GM03348 (cell line): ENCODE measurements around the gene SGSM1.
A peak's percentile ranks its signal among the peaks of the same experiment; 100 is the strongest.
"Not testable (repeated sequence)": the region's sequence is repeated elsewhere in the genome, so short reads cannot be mapped to it uniquely, and the experiment has no call there.

Experiments
- DNase-seq: peaks from one replicate; pipeline ENCODE4 v3.0.0; 2012; ENCODE audit warnings: low spot score

Gene SGSM1

DNA sequence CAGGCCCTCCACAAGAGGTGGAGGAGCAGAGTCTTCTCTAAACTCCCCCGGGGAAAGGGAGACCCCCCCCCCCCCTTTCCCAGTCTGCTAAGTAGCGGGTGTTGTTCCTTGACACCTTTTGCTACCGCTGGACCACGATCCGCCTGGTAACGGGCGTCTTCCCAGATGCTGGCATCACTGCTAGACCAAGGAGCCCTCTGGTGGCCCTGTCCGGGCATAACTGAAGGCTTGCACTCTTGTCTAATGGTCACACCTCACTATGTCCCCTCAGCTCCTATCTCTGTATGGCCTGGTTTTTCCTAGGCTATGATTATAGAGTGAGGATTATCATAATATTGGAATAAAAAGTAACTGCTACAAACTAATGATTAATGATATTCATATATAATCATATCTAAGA lies 31.5 kb downstream of the SGSM1 start:
- not testable (repeated sequence) for DNase-seq

GRCh38 chr22:24841261-24841660 lies 35.2 kb downstream of the SGSM1 start:
- no peak for DNase-seq

- DNase-seq: no peak
Observed at GRCh38 chr22:24843048-24843447, 37.0 kb downstream of the SGSM1 start.

DNA sequence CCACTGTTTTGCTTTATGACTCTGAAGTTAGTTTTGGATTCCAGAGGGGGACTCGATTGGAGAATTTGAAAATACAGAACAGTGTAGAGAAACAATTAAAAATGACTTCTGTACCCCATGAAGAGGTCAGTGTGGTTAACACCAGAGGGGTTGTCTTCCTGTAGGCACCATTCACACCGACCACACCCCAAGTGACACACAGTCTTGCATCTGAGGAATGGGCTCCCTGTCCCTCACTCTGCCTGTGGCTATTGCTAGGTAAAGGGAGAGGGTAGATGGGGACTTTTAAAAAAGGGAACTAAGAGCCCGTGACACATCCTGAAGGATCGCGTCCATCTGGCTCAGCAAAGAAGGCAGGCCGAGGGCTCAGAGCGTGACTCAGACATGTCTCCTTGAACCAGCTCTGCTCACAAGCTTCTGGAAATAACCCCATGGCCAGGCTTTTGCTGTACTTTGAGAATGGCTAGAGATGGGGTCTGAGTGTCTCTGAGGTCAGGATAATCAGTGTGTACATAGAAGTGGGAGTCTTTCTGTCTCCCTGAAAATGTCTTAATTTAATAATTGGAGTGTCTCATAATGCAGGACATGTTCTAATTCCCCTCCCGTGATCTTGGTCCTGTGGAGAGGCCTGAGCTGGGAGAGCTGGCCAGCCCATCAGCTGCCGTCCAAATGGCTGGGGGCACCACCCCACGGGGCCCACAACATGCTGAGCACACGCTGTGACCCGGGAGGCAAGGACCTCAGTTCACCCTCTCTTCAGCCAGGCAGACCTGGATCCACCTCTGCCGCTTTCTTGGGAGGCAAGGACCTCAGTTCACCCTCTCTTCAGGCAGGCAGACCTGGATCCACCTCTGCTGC lies 39.3 kb downstream of the SGSM1 start:
- no peak for DNase-seq

DNA sequence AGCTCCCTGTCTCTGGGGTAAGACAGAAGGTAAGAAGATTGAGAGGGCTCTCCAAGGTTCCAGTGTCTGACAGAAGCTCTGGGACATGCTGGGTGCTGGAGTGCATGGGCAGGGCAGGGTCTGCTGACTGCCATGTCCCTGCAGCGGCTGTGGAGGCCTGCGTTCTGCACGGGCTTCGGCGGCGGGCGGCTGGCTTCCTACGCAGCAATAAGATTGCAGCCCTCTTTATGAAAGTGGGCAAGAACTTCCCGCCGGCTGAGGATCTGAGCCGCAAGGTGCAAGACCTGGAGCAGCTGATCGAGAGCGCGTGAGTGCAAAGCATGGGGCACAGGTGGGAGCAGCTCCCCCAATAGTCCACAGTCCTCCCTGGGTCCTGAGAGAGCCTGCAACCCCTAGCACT lies 41.5 kb downstream of the SGSM1 start:
- DNase-seq: no peak

DNA sequence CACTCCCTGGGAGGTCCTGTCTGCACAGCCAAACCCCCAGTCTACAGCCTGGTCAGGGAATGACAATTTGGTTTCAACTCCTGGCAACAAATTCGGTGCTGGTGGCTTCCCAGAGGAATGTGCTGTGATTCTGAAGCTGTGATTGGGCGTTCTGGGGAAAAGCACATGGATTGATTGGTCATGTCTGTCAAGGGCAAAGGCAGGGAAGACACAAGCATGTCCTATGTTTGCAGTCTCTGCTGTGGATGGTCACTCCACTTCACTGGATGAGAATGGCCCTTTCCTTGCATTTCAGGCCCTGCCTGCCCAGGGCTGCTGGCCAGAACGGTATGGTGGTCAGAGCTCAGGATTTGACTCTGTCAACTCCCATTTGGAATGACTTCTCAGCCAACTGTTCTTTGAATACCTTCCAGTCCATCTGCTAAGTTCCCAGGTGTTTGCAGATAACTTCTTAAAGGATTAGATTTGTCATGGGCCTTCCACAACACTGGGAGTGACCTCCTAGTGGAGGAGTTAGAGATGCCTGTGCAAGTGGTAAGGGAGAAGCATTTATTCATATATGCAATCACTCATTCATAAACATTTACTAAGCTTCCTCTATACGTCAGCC lies 42.7 kb downstream of the SGSM1 start:
- no peak for DNase-seq

- no peak for DNase-seq
Observed at GRCh38 chr22:24855794-24856193, 49.8 kb downstream of the SGSM1 start.

GRCh38 chr22:24857576-24857975 lies 51.6 kb downstream of the SGSM1 start:
- no peak for DNase-seq

DNA sequence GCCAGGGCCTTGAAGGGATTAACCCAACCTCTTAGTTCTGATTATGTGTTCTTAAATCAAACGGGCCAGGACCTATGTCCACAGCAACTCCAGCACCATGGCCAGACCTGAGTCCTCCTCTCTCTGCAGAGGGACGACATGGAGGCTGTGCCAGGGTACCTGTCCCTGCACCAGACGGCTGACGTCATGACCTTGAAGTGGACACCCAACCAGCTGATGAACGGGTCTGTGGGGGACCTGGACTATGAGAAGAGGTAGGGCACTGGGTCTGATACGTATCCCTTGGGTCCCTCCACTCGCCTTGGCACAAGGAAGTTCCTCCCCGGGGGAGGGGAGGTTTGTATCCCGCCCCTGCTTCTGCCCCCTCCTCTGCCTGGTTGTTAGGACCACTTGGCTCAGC lies 53.6 kb downstream of the SGSM1 start:
- no peak for DNase-seq

DNA sequence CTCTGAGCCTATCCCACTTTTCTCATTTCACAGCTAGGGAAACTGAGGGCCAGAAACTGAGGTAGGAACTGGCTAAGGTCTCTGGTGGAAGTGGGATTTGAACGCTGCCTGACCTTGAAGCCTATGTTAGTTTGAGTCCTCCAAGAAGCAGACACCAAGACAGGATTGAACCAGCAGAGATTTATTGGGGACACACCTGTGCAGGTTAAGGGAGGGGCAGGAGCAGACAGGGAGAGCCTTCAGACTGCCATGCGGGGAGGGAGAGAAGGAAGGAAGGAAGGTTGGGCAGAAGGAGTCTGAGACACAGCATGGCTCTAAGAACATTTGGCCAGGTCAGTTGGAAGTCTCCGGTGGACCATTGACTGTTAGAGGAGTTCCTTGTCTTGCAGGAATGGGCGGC lies 59.5 kb downstream of the SGSM1 start:
- DNase-seq: no peak

- no peak for DNase-seq
Observed at GRCh38 chr22:24867323-24868022, 61.5 kb downstream of the SGSM1 start.

DNA sequence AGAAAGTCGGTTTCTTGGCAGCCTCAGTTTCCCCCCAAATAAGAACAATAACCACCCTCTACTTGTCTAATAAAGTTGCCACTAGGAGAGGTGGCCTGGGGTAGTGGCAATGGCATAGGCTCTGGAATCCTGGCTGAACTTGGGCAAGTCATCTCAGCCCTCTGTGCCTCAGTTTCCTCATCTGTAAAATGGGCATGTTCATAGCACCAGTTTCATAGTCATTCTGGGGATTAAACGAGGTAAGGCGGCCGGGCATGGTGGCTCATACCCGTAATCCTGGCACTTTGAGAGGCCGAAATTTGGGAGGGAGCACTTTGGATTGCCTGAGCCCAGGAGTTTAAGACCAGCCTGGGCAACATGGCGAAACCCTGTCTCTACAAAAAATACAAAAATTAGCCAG lies 63.0 kb downstream of the SGSM1 start:
- DNase-seq: no peak

GRCh38 chr22:24871611-24872205 lies 65.7 kb downstream of the SGSM1 start:
- no peak for DNase-seq

GRCh38 chr22:24873226-24873625 lies 67.2 kb downstream of the SGSM1 start:
- DNase-seq: no peak

- no peak for DNase-seq
Observed at GRCh38 chr22:24875862-24876506, 70.0 kb downstream of the SGSM1 start.

- no peak for DNase-seq
Observed at GRCh38 chr22:24876700-24877099, 70.7 kb downstream of the SGSM1 start.

DNA sequence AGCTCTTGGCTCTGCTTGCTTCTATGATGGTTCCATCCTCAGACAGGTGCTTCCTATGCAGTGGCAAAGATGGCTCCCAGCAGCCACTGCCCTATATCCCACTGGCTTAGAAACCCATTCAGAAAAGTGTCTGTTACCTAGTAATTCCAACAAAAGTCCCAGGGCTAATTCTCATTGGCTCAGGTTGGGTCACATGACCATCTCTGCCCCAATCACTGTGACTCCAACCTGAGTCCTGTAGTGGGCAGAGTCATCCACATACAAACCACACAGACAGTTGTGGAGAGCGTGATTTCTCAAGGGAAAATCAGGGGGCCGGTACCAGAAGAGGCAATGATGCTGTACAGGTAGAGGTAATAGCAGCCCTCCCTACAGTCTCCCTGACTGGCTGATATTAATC lies 73.0 kb downstream of the SGSM1 start:
- no peak for DNase-seq

- no peak for DNase-seq
Observed at GRCh38 chr22:24883432-24883831, 77.4 kb downstream of the SGSM1 start.

DNA sequence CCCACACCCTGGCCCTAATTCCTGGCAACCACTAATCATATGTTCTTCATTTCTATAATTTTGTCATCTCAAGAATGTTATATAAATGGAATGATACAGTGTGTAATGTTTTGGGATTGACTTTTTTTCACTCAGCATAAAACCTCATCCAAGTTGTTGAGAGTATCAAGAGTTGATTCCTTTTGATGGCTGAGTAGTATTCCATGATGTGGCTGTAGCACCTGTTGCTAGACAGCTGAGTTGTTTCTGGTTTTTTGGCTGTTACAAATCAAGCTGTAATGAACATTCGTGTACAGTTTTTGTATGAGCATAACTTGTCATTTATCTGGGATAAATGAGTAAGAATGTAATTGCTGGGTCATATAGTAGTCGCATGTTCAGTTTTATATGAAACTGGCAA lies 81.2 kb downstream of the SGSM1 start:
- no peak for DNase-seq

DNA sequence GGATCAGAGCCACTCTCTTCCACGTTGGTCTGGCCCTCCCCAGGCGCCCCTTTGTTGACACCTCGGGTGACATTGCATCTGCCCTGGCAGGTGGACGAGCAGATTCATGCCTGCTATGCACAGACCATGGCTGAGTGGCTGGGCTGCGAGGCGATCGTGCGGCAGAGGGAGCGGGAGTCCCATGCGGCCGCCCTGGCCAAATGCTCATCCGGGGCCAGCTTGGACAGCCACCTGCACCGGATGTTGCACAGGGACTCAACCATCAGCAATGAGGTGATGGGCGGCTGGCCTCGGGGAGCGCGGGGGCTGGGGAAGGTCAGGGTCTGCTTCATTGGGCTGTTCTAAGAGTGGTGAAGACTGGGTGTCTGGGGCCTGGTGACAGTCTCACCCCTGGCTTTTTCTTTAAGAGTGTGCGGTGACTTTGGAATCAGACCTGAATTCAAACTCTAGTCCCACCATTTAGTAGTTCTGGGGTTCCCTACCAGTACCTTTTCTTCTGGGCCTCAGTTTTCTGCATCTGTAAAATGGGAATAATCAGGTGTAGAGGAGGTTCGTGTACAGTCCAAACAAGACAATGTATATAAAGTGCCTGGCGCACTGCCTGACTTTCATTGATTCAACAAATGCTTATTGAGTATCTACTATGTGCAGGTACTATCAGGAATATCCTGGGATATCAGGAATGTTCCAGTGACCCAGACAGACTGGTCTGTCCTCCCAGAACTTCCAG lies 87.5 kb downstream of the SGSM1 start:
- DNase-seq: no peak

DNA sequence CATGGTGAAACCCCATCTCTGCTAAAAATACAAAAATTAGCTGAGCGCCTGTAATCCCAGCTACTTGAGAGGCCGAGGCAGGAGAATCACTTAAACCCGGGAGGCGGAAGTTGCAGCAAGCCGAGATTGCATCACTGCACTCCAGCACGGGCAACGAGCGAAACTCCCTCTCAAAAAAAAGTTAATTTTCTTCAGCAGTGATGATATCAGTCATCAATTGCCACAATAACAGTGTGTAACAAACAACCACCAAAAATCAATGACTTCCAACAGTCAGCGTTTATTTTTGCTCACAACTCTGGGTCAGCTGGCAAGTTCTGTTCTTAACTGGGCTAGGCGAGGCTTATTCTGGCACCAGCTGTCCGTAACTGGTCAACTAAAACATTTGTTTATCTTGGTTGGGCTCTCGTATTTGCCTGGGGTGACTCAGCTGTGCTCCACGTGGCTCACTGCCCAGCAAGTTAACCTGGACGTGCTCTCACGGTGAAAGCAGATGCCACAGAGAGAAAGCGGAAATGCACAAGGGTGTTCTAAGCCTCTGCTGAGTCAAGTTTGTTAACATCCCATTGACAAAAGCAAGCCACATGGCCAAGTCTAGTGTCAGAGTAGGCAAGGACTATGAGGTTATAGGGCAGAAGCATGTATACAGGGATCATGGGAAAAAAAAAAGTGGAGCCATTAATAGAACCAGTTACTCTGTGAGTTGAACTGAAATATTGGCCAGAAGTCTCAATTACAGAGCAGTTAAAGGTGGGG lies 88.4 kb downstream of the SGSM1 start:
- peak; percentile 54 for DNase-seq
